AG10803 (cell line): Measurements from ENCODE around the gene IMPACT.

Experiments
- DNase-seq: peaks from one replicate; pipeline ENCODE4 v3.0.0; 2010; ENCODE audit warnings: low read depth
- H3K4me3 ChIP-seq: 2 replicates; pipeline ENCODE4 v1.5.1; 2011; ENCODE audit warnings: mild to moderate bottlenecking, low read length, control low read depth
- CTCF ChIP-seq: conservative IDR thresholded peaks from 2 replicates; pipeline ENCODE4 v1.5.1; 2011; ENCODE audit warnings: mild to moderate bottlenecking, low read length, control low read depth, inconsistent platforms

Gene IMPACT

GRCh38 chr18:24402209-24402785, 24.2 kb upstream of the IMPACT start:
- H3K4me3 ChIP-seq = no peak overlapping the region
- no peak for DNase-seq
- no peak for TF ChIP-seq CTCF

- no peak for DNase-seq
- no peak for TF ChIP-seq CTCF
- H3K4me3 ChIP-seq = no peak overlapping the region
Observed at GRCh38 chr18:24403076-24403475, 23.4 kb upstream of the IMPACT start.

- no peak overlapping the region for H3K4me3 ChIP-seq
- DNase-seq = no peak
- no peak for TF ChIP-seq CTCF
Observed at GRCh38 chr18:24404591-24404990, 21.9 kb upstream of the IMPACT start.

GRCh38 chr18:24408496-24408895, 18.0 kb upstream of the IMPACT start:
- DNase-seq = no peak
- H3K4me3 ChIP-seq = no peak overlapping the region
- no peak for TF ChIP-seq CTCF

GRCh38 chr18:24413148-24413547, 13.3 kb upstream of the IMPACT start:
- no peak overlapping the region for H3K4me3 ChIP-seq
- peak; percentile 24 for DNase-seq
- TF ChIP-seq CTCF = peak; percentile 70

- no peak overlapping the region for H3K4me3 ChIP-seq
- TF ChIP-seq CTCF = no peak
- DNase-seq = no peak
Observed at GRCh38 chr18:24414349-24415003, 12.0 kb upstream of the IMPACT start.

GRCh38 chr18:24417480-24417879, 9.0 kb upstream of the IMPACT start:
- no peak for DNase-seq
- H3K4me3 ChIP-seq = no peak overlapping the region
- no peak for TF ChIP-seq CTCF
